GM23248 (cell line): Measurements from ENCODE around the gene WFIKKN2. TPM values are rescaled to one million over a fixed set of nuclear protein-coding genes. Genes with fewer than 3 reads are reported as not detected.

Source experiments
- DNase-seq: peaks from one replicate; pipeline ENCODE4 v3.0.0-alpha.2; 2015
- H2AFZ ChIP-seq: fragments of 200-600 bp; sonication (generic); 2 replicates; pipeline ENCODE4 v1.6.1; 2016; ENCODE audit warnings: antibody characterized with exemption
- H3F3A ChIP-seq: fragments of 200-600 bp; sonication (generic); 2 replicates; pipeline ENCODE4 v1.6.1; 2016; ENCODE audit warnings: mild to moderate bottlenecking, antibody characterized with exemption, mixed run types; ENCODE audit not compliant: insufficient read depth
- H3K27ac ChIP-seq: fragments of 200-600 bp; sonication (generic); 2 replicates; pipeline ENCODE4 v1.5.1; 2016; ENCODE audit warnings: mild to moderate bottlenecking
- H3K27me3 ChIP-seq: fragments of 200-600 bp; sonication (generic); replicated peaks from 2 replicates; pipeline ENCODE4 v1.6.1; 2016; ENCODE audit warnings: mild to moderate bottlenecking; ENCODE audit not compliant: insufficient read depth
- H3K36me3 ChIP-seq: fragments of 200-600 bp; sonication (generic); 2 replicates; pipeline ENCODE4 v1.6.1; 2016; ENCODE audit warnings: low read depth, mild to moderate bottlenecking
- H3K4me1 ChIP-seq: fragments of 200-600 bp; sonication (generic); 2 replicates; pipeline ENCODE4 v1.6.1; 2016; ENCODE audit warnings: mild to moderate bottlenecking; ENCODE audit not compliant: insufficient read depth
- H3K4me2 ChIP-seq: fragments of 200-600 bp; sonication (generic); one replicate; pipeline ENCODE4 v1.6.1; 2016; ENCODE audit warnings: mild to moderate bottlenecking; ENCODE audit not compliant: unreplicated experiment
- H3K4me3 ChIP-seq: fragments of 200-600 bp; sonication (generic); 2 replicates; pipeline ENCODE4 v1.5.1; 2016; ENCODE audit warnings: mild to moderate bottlenecking
- H3K79me2 ChIP-seq: fragments of 200-600 bp; sonication (generic); 2 replicates; pipeline ENCODE4 v1.6.1; 2016; ENCODE audit warnings: mild to moderate bottlenecking; ENCODE audit not compliant: insufficient read depth
- H3K9ac ChIP-seq: fragments of 200-600 bp; sonication (generic); 2 replicates; pipeline ENCODE4 v1.6.1; 2016; ENCODE audit warnings: mild to moderate bottlenecking
- H3K9me2 ChIP-seq: fragments of 200-600 bp; sonication (generic); 2 replicates; pipeline ENCODE4 v1.6.1; 2016; ENCODE audit warnings: mixed run types, mild to moderate bottlenecking, moderate library complexity; ENCODE audit not compliant: insufficient read depth
- H3K9me3 ChIP-seq: fragments of 200-600 bp; sonication (generic); one replicate; pipeline ENCODE4 v1.6.1; 2017; ENCODE audit warnings: low read depth
- H4K20me1 ChIP-seq: fragments of 200-600 bp; sonication (generic); 2 replicates; pipeline ENCODE4 v1.6.0; 2016; ENCODE audit not compliant: insufficient read depth
- EZH2 ChIP-seq: fragments of 200-600 bp; sonication (generic); IDR thresholded peaks from 2 replicates; pipeline ENCODE4 v1.6.1; 2018; ENCODE audit warnings: antibody characterized with exemption, mild to moderate bottlenecking; ENCODE audit not compliant: insufficient read depth, poor library complexity, severe bottlenecking
- EZH2phosphoT487 ChIP-seq: fragments of 200-600 bp; sonication (generic); IDR thresholded peaks from 2 replicates; pipeline ENCODE4 v1.6.1; 2018; ENCODE audit warnings: antibody characterized with exemption, moderate library complexity, mild to moderate bottlenecking, low read depth; ENCODE audit not compliant: insufficient read depth
- WGBS, 2 experiments: methylation state at CpG; one replicate each; pipeline ENCODE4 v1.1.6; 2015 to 2017; ENCODE audit warnings: low lambda C conversion rate in 2 of 2, low coverage in 1 of 2; ENCODE audit errors: missing lambda C conversion rate in 2 of 2; 5-methylcytosine and 5-hydroxymethylcytosine counted together
- in situ Hi-C: fragments of 300-500 bp; cut with MboI; formaldehyde crosslinking; loops from 2 replicates; pipeline ENCODE4 v1.15.0; 2020
- polyA plus RNA-seq: library from polyadenylated mRNA; unstranded; fragments of >200 nt; fragmentation: Nextera tagmentation; extraction: Ambion mirVana; gene quantifications from 2 replicates; pipeline ENCODE4 v1.2.1, GENCODE V29; 2016
- total RNA-seq: library from RNA; depleted of rRNA; stranded (reverse); fragments of >200 nt; shearing (Covaris generic); gene quantifications from 2 replicates; pipeline ENCODE4 v1.2.3, GENCODE V29; 2014; rRNA removed

WFIKKN2 gene, protein sequence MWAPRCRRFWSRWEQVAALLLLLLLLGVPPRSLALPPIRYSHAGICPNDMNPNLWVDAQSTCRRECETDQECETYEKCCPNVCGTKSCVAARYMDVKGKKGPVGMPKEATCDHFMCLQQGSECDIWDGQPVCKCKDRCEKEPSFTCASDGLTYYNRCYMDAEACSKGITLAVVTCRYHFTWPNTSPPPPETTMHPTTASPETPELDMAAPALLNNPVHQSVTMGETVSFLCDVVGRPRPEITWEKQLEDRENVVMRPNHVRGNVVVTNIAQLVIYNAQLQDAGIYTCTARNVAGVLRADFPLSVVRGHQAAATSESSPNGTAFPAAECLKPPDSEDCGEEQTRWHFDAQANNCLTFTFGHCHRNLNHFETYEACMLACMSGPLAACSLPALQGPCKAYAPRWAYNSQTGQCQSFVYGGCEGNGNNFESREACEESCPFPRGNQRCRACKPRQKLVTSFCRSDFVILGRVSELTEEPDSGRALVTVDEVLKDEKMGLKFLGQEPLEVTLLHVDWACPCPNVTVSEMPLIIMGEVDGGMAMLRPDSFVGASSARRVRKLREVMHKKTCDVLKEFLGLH
- not detected in 2 replicates for total RNA-seq
- not detected in 2 replicates for polyA plus RNA-seq

DNA sequence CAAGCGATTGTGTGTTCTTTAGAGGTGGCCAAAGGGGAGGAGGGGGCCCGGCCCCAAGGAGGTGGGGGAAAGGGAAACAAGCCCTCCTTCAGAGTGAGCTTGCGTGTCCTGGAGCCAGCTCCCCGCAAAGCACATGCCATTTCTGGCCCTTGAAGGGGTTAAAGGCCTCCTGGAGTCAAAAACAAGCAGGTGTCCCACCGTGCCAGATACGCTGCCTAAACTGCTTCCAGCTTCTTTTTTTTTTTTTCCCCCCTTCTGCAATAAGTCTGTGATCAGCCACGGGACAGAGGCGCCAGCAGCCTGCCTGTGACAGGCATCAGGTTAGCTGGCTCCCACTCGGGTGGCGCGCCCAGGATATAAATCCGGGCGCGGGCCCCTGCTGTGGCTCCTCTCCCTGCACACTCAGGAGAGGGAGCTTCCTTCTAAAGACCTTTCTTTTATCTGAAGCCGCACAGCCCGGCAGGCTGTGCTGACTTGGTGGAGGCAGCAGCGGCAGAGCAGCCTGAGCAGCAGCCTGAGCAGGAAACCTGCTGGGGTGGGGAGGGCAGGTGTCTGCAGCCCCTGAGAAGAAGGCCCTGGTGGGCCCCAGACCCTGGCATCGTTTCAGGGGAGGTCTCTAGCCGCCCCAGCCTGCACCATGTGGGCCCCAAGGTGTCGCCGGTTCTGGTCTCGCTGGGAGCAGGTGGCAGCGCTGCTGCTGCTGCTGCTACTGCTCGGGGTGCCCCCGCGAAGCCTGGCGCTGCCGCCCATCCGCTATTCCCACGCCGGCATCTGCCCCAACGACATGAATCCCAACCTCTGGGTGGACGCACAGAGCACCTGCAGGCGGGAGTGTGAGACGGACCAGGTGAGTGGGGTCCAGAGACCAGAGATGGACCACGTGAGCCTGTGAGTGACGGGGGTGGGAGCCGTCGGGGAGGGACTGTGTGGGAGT is at the start of gene WFIKKN2:
TSS of gene WFIKKN2 (plus strand) at position 286 of the 934 bp plus-strand sequence. CDS start at position 638, 352 bp downstream.
- WGBS, 2 experiments = 72 to 75% methylated on average over 34 to 39 of the region's 39 CpGs
- H2AFZ ChIP-seq = no peak within 1 kb of the TSS
- H4K20me1 ChIP-seq = no peaks in the 10 kb centered on the region
- in situ Hi-C loops = no loop called here
- no peaks in the 10 kb centered on the region for H3K9me2 ChIP-seq
- H3K9me3 ChIP-seq = no peaks in the 10 kb centered on the region
- no peaks in the 10 kb centered on the region for H3K79me2 ChIP-seq
- no peaks in the 10 kb centered on the region for H3K4me1 ChIP-seq
- H3F3A ChIP-seq = no peaks in the 10 kb centered on the region
- H3K4me2 ChIP-seq = no peak within 1 kb of the TSS
- no peak within 1 kb of the TSS for H3K4me3 ChIP-seq
- H3K27me3 ChIP-seq = peaks cover 13% of the 10 kb centered on the region
- H3K36me3 ChIP-seq = no peaks in the 10 kb centered on the region
- H3K9ac ChIP-seq = no peak within 1 kb of the TSS
- DNase-seq = no peak
- no peak within 1 kb of the TSS for H3K27ac ChIP-seq
- TF ChIP-seq EZH2phosphoT487 (no peak), EZH2 (no peak)

DNA sequence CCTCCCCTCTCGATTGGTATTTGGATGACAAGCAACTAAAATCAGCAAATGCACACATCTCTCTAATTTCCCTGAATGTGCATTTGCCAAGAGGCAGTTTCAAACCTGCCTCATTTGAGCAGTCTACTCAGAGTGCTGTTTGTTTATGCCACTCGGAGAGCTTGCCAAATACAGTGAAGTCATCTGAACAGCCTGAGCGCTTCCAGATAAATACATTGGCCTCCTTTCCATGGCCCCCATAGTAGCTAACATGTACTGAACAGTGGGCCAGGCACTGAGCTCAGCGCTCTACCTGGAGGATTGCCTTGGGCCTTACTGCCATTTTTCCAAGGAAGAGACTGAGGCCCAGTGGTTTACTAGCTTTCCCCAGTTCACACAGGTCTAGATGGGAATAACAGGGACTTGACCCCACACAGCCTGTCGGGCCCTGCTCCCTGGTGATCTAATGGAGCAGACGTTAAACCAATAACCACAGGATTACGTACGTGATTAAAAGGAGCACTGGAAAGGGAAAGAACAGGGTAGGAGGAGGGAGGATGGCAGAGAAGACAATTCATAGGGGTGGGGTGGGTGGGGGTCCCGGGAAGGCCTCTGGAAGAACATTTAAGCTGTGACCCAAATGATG is 49.3 kb upstream of the WFIKKN2 start:
- Histone ChIP-seq H3F3A (no peaks in the 10 kb centered on the region), H3K9ac (no peak overlapping the region), H3K4me3 (no peak overlapping the region), H3K4me2 (no peak overlapping the region), H3K79me2 (no peaks in the 10 kb centered on the region), H2AFZ (no peak overlapping the region), H3K9me2 (no peaks in the 10 kb centered on the region), H3K4me1 (no peaks in the 10 kb centered on the region), H3K27ac (no peak overlapping the region), H3K36me3 (no peaks in the 10 kb centered on the region), H4K20me1 (no peaks in the 10 kb centered on the region), H3K9me3 (no peaks in the 10 kb centered on the region), H3K27me3 (no peaks in the 10 kb centered on the region)
- TF ChIP-seq EZH2phosphoT487 = no peak
- no peak for TF ChIP-seq EZH2
- peak; percentile 73 for DNase-seq
- 41 to 44% methylated on average over 8 to 9 of the region's 9 CpGs for WGBS, 2 experiments
- in situ Hi-C loops = loop anchor here (10.0 kb wide), 1 partner anchor 169 kb away; no protein-coding TSS in a partner anchor

DNA sequence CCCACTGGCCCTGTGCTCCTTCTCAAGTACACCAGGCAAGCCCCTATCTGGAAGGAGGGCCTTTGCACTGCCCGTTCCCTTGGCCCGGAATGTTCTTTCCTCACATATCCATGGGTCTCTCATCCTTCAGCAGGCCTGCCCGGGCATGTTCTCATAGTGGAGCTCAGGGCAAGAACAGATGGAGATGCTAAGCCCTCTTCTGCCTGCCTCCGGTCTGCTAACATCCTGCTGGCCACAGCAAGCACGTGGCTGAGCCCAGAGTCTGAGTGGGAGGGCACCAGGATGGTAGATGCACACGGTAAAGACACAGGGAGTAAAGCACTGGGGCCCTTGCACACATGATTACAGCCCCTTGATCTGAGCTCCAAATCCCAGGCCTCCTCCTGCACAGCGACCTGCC is 48.3 kb upstream of the WFIKKN2 start:
- H3K9me2 ChIP-seq = no peaks in the 10 kb centered on the region
- H3K4me3 ChIP-seq = no peak overlapping the region
- no peak for TF ChIP-seq EZH2
- no peak for TF ChIP-seq EZH2phosphoT487
- H3K27me3 ChIP-seq = no peaks in the 10 kb centered on the region
- DNase-seq = no peak
- no peaks in the 10 kb centered on the region for H3K9me3 ChIP-seq
- no peak overlapping the region for H3K27ac ChIP-seq
- no peaks in the 10 kb centered on the region for H3F3A ChIP-seq
- in situ Hi-C loops = loop anchor here (10.0 kb wide), 1 partner anchor 168 kb away; no protein-coding TSS in a partner anchor
- no peak overlapping the region for H3K4me2 ChIP-seq
- H3K9ac ChIP-seq = no peak overlapping the region
- H4K20me1 ChIP-seq = no peaks in the 10 kb centered on the region
- no peaks in the 10 kb centered on the region for H3K4me1 ChIP-seq
- H3K36me3 ChIP-seq = no peaks in the 10 kb centered on the region
- H3K79me2 ChIP-seq = no peaks in the 10 kb centered on the region
- 83 to 84% methylated on average over 7 of the region's 7 CpGs for WGBS, 2 experiments
- H2AFZ ChIP-seq = no peak overlapping the region
